Stimulated activated CD4-positive, alpha-beta T cell treated with anti-CD3 and anti-CD28 coated beads, TNF-alpha, amount 100 ng/mL, for 4 hours (primary cell): ENCODE measurements around the gene FSTL4.

ENCODE experiments used
- DNase-seq, 3 experiments: peaks; one replicate each; pipeline ENCODE4 v3.0.0-alpha.2; 2020; ENCODE audit warnings: low read depth in 3 of 3

FSTL4 gene

DNA sequence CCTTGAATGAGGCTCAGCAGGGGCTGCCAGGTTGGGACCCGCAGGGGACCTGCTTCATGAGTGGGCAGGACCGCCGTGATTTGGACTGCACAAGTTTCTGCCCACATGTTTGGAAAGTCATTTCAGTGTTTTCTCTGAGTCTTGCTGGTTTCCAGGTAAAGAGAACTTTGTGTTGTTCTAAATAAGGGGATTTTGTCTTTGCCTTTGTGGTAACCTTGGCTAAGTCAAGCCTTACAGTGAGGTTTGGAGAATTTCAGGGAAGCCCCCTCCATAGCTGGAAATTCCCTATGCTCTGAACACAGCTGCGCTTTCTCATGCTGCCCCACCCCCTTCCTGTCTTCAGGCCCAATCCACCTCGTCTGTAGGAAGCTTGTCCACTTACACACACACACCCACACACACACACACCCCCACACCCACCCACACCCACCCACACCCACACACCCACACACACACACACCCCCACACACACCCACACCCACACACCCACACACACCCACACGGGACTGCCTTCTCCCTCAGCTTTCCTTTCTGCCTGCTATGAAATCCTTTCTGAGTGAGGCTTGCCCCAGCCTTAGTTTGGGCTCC lies 290.4 kb downstream of the FSTL4 start:
- no peak for DNase-seq

DNA sequence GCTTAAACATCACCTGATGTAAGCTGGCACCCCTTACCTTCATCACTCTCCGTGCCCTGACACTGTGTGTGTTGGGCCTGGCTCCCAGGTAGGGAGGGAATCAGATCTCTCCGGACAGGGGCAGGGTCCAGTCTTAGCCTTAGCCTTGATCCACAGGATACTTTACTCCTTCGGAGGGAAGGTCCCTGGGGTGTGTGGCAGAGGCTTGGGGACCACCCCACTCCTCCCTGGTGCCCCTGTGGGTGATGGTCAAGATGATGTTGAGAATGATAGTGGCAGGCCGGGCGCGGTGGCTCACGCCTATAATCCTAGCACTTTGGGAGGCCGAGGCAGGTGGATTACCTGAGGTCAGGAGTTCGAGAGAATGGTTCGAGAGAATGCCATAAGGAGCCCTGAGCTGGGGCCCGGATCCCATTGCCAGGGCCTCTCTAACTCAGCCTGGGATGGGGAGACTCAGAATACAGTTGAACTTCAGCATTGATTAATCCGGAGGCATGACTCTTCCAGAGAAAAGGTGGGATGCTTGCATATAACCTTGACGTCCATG lies 291.0 kb downstream of the FSTL4 start:
- no peak for DNase-seq

DNA sequence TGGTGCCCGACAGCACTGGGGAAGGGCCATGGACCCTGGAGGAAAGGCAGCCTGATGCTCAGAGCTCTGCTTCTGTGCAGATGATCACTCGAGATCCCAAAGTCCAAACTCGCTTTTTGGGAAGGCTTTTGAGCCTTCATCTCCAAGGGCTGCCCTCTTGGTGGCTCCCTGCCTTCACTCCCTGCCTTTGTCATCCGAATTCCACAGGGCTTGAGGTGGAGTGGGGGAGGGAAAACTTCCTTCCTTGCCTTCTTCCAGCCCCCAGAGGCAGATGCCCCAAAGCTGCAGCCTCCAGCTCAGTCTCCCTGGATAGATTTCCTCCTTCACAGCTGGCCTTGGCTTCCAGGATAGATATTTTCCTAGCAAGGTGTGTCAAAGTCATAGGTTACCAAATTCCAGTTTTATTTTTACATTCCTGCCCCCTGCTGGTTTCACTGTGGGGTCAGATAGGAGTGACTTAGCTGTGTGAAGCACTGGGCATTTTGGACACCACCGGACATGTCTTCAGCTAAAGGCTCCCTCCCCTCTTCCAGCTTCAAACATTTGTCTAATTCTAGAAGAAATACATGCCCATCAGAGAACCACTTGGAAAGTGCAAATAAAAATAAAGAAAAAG lies 292.3 kb downstream of the FSTL4 start:
- no peak for DNase-seq

DNA sequence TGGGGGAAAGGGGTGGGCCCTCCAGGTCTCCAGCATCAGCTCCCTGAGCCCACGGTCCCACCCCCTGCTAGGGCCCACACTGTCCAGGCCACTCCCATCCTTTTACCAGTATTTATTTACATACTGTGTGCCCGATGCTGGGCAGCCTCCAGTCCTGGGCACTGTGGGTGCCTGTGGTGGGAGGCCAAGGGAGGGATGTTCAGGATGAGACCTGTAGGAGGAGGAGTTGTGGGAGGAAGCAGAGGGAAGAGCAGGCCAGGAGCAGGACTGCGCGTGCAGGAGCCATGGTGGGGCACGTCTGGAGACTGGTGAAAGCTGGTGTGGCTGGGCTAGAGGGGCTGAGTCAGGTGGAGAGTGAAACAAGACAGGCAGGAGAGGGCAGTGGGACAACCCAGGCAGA lies 293.1 kb downstream of the FSTL4 start:
- no peak for DNase-seq

DNA sequence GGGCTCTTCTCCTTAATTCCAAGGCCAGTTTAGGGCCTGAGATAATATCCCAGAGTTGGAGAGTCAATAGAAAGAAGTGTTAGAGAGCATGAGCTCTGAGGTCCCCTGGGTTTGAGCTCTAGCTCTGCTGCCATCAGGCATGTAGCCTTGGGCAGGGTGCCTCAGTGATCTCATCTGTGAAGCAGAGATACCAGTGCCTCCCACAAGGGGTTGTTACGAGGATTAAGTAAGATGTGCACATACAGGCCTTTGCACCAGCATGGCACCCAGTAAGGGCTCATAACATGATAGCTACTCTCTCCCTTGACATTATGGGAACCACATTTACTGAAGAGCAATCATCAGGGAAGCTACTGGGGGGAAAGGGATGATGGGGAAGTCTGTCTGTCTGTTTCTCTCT lies 294.8 kb downstream of the FSTL4 start:
- DNase-seq = no peak

DNA sequence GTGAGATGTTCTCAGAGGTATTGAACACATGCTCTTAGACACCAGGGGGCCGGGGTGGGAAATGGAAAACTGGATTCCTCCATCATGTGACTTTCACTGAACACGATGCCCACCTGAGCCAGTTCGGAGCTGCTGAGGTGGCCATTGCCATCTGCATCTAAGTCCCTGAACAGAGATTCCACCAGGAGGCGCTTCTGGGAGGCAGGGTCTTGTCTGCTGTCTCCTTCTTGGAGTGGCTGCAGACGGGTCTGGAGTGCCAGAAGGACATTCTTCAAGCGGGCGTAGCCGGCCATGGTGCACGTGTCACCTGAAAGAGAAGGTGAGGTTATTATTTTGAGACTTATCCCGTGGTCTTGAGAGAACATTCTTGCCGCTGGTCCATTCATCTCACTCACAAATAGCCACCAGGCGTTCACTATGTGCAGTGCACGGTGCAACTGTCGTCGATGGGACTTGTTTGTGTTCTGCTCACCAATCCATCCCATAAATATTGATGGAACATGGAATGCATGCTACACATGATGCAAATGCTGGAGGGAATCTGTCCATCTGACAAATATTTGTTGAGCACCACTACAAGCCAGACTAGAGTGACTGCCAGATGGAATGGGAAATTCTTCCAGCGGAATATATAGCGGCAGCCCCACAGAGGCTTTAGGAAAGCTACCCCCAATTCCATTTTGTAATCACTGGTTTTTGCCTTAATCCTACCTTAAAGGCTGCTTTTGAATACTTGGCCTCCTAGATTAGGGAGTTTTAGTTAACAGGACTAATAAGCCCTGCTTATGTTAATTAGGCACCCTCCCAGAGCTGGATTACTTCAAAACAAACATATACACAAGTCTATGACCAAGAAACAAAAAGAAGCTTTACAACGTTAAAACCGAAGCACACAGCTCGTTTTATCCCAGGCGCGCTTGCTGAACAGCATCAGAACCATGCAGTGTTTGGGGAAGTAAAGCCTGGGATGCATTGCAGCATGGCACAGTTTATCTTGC lies 295.7 kb downstream of the FSTL4 start:
- DNase-seq = no peak

DNA sequence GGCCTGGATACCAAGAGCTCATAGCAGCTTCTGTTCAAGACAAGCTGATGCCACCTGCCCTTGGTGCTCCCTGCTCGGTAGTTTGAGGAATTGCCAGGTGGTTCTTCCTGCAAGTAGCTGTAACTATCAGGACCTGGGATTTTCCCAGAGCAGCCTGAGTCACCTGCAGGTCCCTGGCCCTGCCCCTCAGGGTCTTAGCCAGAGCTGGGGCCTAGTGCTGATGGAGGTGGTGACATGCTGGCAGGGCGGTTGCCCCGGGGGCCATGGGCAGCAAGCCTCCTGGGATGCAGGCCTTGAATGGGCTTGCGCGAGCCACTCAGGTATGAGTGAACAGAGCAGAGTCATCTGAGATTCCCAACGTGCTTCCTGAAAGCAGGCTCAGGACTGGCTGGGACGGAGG lies 298.3 kb downstream of the FSTL4 start:
- DNase-seq = no peak

DNA sequence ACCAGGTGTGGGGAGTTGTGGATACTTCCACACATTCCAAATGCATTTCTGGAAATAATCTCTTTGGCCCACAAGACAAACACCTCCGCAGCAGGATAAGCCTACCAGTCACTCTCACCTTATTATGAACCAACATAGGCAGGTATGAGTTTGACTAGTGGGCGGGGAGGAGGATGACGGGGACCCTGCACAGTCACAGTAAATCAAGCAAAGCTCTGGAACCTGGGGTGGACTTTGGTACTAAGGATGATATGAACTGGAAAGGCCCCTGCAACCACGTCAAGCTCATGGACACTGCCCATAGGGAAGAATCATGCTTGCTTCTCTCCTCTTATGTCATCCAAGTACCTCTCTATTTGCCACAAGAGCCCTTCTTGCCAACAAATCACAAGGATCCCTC lies 301.2 kb downstream of the FSTL4 start:
- no peak for DNase-seq

DNA sequence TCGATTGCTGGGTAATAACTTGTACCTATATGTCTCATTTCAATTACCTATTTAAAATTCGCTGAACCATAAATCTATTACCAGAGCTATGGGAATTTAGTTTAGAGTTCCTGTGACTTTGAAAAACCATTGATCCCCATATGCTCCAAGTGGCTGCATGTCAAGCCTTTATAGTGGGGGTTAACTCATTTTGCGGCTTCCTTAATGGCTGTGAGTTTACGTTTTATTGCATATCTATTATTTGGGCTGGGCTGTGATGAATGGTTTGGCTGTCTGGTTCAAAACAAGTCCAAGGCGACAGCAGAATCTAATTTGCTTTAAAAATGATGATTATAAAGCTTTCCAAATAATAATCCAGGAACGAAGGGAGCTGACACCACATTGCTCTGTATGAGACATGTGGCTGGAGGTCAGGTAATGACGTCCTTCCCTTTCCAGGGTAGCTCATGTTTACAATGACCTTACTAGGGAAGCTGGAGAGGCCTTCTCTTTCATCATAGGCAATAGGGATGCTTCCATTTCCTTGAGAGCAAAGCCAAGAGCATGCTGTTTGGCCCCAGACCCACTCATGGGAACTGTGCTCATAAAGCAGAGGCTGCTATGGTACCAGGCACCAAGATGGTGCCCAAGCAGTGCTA lies 302.2 kb downstream of the FSTL4 start:
- DNase-seq = no peak

DNA sequence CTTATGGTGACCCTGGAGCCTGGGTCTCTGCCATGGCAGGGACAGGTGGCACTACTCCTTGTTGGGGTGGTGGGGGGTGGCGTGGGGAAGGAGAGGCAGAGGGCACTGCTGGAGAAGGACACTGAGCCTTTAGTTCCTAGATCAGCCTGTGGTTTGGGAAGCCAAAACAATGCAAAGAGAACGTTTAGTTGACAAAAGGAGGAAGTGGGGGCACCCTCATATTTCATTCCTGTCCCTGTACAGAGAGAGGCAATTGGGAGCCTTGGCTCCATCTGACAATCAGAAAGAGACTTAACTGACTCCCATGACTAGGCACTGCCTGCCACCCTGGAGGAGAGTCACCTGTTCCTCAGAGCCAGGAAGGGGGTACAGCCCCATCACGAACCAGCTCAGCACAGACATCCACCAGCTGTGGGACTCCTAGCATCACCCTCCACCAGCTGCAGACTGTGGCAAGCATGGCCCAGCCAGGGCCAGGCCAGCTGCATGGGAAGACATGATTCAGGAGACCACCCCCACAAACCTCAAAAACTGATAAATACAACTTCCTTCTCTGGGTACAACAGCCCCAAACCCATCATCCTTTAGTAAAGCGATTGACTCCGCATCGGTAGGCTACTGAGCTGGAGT lies 303.1 kb downstream of the FSTL4 start:
- no peak for DNase-seq

DNA sequence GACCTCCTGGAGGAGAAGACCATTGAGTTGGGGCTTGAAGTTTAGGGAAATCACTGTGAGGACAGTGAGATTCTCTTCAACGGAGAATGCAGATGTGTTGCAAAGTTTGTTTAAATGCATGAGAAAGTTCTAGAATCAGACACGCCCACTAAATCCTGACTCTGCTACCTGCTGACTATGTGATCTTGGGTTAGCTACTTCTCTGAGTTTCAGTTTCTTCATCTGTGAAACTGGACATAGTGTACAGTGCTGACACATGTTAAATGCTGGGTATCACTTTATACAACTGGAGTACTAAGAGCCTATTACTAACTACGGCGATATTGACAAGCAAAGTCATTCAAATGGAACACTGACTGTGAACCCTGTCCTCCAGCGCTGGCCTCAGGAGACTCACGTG lies 305.1 kb downstream of the FSTL4 start:
- no peak for DNase-seq

DNA sequence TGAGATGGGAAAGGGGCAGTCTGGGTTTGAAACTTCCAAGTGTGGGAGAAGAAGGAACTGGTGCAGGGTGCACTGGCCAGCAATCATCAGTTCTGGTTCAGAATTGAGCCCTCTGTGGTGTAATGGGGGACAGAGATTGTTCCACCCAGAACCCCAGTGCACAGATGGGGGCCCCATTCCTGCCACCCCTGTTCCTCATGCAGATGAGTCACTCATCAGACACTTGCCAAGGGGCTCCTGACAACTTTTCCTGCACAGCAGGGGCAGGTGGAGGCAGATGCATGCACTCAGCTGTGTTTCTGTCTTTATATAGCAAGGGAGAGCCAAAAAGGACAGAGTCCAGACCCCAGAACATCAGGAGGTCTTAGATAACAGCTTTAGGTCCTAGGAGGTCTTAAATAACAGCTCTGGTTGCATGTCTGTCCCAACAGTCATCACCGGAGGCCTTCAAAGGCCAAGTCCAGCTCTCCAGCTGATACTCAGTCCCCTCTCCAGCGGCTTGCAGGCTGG lies 307.6 kb downstream of the FSTL4 start:
- DNase-seq = no peak

DNA sequence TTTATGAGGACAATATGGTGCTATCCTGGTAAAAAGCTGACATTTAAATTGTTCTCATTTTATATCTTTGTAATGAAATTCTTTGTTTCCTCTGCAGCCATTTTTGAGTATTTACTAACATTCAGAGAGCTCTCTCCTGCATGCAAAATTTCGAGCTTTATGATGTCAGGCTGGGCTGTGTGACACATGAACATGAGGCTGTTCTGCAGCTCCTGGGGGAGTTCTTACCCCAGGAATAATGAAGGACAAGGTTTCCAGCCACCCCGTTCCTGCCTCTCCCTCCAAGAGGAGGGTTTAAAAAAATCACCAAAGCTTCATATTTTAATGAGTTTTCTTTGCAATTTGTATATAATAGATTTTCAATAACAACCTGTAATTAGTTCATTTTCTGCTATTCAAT lies 308.2 kb downstream of the FSTL4 start:
- no peak for DNase-seq

DNA sequence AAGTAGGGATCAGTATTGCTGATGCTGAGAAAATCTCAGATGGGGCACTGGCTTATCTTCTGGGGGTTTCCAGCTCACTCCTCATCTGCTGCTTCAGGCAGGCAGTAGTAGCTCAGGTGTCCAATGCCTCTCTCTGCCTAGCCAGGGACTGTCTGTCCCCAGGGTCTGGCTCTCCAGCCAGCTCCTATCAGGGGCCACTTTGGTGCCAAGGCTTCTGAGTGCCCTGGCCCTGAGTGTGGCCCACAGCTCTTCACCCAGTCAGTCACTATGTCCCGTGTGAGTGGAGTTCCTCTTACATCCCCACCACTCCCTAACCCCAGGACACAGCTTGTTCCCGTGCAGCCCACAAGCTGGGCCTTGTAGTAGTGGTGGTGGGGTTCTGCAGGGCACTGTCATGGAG lies 309.0 kb downstream of the FSTL4 start:
- no peak for DNase-seq

DNA sequence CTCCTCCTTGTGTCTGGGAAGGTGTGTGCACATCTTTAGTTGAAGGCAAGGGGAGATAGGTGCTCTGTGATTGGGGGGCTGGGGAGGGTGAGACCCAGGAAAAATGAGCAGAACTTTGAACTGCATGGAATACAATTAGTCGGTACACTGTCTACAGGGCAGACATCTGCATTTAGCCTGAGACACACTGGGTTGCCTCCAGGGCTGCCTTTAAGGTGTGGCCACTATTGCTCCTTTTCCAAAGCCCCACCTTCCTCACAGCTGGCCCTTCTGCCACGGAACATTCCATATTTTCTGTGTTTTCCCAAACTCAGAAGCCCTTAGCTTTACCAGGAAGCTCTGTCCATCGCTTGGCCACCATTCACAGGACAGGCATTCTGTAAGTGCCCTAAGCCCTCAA lies 312.6 kb downstream of the FSTL4 start:
- no peak for DNase-seq

DNA sequence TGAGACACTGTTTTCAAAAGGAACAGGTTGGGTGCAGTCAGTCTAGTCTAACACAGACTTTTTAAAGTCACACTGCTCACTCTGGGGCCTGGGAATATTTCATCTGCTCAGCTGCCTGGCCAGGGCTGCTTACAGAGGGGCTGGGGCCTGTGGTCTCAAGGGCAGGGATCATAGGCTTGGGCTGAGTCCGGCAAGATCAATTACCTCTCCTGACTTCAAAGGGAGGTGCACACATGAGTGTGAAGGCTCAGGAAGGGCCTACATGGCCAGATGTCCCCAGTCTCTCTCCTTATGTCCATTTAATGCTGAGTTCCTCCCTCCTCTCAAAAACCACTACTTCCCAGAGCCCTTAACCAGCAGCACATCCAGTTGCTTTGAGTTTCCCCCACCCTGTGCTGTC lies 313.3 kb downstream of the FSTL4 start:
- DNase-seq = no peak

DNA sequence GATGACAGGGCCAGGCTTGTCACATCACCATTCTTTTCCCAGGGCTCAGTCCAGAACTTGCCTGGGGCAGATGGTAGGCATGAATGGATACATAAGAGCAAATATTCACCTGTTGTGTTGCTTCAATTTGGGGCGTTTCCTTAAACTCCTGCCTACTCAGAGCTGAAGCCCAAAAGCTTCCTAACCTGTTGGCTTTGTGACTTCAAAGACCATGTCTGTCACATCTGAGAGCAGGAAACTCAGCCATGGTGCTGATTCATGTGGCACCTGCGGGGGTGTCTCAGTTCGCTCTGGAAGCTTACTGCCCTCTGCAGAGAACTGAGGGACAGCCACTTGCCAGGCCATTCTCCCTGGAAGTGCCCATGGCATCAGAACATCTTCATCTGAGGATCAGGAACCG lies 313.9 kb downstream of the FSTL4 start:
- no peak for DNase-seq

DNA sequence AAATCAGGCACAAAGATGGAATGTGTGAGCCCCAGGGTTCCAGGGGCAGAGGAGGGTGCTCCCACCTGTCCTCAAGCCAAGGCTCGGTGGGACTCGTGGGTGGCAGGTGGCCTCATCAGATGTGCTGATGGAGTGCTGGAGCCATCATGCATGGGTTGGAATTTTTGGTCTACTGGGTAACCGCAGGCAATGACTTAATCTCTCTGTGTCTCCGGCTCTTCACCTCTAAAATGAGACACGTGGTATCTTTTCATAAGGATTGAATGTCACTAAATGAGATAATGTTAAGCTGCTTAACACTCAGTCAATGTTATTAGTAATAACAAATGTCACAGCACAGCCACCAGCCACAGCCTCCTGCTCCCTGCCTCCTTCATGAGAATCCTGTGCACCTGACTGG lies 315.0 kb downstream of the FSTL4 start:
- DNase-seq = no peak

DNA sequence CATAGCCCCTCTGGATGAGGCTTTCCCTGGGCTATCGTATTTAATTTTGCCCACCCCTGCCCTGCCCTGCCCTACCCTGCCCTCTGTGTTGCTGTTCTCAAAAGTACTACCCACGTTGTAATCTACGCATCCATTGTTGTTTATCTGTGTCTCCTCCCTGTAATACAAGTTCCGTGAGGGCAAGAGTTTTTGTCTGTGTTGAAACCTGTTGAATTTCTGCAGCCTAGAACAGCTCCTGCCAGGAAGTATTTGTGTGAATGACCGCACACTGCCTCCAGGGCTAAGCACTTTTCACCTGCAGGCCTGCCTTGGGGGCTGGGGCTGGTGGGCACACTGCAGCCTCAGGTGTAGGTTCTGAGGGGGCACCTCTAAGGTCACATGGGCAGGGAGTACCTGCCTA lies 315.7 kb downstream of the FSTL4 start:
- DNase-seq = no peak

DNA sequence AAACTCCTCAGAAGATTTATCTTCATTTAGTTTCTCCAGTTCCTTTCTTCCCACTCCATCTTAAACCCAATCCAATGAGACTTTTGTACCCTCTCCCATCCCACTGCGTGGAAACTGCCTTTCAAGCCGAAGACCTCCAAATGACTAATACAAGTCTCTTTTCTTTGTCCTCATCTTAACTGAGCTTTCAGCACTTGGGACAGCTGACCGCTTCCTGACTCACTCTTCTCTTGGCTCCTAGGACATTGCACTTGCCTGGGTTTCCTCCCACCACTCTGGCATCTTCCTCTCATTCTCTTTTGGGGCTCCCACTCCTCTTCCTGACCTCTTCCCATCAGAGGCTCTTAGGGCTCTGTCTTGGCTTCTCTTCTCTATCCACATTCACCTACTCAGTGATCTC lies 316.8 kb downstream of the FSTL4 start:
- DNase-seq = no peak

DNA sequence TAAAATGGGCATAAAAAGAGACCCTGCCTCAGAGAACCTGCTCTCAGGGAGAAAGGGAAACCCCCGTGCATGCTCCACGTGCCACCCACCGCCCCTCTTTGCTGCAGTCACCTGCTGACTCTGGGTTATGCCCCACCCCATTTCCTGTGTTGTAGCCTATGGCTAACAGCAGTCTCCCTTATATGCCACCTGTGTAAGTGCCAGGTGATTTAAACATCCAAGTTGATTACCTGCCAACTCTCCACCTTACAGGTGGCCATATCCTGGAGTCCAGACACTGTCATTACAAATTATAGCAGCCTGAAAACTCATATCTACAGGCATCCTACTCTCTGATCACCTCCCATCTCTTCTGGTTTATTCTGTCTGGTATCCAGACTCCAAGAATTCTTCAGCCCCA lies 318.0 kb downstream of the FSTL4 start:
- no peak for DNase-seq

DNA sequence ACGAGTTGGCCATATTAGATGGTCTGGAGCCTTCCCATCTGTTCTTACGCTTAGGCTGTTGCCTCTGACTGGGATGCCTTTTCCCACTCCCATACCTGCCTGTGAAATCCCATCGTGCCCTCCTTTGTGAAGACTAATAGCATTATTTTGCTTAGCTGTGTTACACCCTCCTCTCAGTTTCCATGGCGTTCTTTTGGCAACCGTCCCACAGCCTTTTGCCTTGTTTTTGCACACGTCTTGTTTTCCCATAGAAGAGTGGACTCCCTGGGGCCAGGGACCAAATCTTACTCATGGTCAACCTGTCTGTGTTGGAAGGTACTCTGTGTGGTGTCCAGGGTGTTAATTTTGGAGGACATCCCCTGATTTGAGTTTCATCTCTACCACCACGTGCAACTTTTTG lies 318.4 kb downstream of the FSTL4 start:
- no peak for DNase-seq
